ACHN (cell line): ENCODE data around the gene FAU.
"Not testable (repeated sequence)": the region's sequence is repeated elsewhere in the genome, so short reads cannot be mapped to it uniquely, and the experiment has no call there.

Experiments used
- DNase-seq: peaks from one replicate; pipeline ENCODE4 v3.0.0-alpha.2; 2015
- in situ Hi-C: cut with HindIII; loops from 2 replicates; pipeline ENCODE4 v1.10.0; 2017; ENCODE audit warnings: low sequenced_read_pairs, low pct_ligation_motif_present, low pct_unique_long_range_greater_than_20kb

Gene FAU

DNA sequence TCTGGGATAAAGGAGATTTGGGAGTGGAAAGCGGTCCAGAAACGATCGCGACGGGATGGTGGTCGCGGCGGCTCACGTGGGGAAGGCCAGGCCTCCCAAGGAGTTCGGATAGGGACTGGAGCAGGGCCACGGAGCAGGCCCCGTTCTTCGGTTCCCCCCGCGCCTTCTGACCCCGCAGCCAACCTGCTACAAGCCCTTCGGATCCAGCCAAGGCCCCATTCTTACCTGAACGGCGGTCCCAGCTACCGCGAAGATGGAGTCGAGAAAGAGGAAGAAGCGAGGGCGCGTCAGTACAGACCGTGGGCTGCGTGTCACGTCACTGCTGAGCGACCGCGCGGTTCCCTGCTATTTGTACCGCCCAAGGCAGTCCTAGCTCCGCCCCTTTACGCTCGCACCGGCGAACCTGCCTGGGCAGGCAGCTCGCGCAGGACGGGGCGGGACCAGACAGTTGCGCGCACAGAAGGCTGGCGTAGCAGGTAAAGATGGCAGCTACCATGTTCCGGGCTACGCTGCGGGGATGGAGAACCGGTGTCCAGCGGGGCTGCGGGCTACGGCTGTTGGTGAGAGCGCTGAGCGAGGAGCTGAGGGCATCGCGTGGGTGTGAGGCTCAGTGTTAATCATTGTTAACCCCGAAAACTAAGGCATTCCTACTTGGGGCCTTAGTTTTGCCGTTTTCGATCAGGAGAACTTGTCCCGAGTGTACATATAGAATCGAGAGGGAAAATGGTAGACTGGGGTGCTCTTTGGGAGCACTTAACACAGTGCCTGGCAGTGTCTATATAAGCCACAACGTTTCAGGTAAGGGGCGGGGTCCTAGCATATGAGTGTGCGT lies at the start of gene FAU, which contains the start of gene MRPL49:
TSS of gene FAU (minus strand) at position 270 of the 832 bp plus-strand sequence. CDS start 321 bp downstream, outside the sequence.
TSS of gene MRPL49 (plus strand) at position 457 of the 832 bp plus-strand sequence. CDS start at position 483, 26 bp downstream.
- peak; percentile 96 for DNase-seq
- in situ Hi-C loops: no loop called here

DNA sequence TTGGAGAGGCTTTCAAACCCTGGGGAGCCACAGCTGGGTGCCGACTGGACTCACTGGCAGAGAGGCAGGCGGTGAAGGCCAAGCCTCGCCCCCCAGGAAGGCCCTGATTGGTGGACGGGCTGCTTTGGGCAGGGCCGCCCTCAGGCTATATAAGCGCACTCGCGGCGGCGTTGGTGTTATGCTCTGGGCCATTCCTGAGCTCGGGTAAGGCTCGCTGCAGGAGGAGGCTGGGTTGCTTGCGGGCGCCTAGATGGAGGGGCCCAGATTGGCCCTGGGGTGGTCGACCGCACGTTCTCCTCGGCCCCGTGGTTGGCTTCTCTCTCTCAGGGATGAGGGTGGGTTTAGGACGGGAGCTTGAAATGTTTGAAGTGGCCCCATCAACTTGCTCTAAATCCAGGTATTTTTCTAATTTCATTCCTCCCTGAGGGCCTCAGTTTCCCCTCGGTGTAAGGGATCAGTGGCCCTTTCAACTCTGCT lies 48.2 kb upstream of the FAU start, which contains the start of gene SPDYC:
TSS of gene SPDYC (plus strand) at position 176 of the 477 bp plus-strand sequence. CDS start 1,125 bp downstream, outside the sequence.
- in situ Hi-C loops: no loop called here
- DNase-seq: no peak

DNA sequence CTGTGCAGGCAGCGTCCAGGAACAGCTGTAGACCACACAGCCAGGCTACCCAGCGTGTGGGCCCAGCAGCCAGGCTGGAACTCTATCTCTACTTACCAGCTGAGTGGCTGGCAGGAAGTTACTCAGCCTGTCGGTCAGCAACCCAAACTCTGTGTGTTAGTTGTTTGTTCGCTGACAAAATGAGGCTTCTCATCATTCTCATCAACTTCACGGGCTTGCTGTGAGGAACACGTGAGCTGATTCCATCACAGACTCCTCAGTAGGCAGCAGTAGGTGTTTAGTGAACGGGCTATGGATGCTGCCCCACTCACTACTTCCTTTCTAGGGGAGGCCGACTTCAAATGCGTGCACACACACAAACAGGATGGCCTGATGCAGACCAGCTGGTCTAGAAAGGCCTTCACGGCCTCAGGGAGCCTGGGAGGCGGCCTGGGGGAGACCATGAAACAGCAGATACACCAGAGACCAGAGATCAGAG lies 47.3 kb upstream of the FAU start:
- DNase-seq: no peak
- in situ Hi-C loops: no loop called here

DNA sequence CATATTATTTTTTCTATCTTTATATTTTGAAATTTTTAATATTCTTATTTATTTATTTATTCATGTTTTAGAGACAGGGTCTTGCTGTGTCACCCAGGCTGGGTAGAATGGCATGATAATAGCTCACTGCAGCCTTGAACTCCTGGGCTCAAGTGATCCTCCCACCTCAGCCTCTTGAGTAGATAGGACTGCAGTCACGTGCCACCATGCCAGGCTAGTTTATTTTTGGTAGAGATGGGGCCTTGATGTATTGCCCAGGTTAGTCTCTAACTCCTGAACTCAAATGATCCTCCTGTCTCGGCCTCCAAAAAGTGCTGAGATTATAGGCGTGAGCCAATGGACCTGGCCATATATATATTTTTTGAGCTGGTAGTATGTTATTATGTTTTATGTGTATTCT lies 45.7 kb upstream of the FAU start:
- no peak for DNase-seq
- in situ Hi-C loops: no loop called here

DNA sequence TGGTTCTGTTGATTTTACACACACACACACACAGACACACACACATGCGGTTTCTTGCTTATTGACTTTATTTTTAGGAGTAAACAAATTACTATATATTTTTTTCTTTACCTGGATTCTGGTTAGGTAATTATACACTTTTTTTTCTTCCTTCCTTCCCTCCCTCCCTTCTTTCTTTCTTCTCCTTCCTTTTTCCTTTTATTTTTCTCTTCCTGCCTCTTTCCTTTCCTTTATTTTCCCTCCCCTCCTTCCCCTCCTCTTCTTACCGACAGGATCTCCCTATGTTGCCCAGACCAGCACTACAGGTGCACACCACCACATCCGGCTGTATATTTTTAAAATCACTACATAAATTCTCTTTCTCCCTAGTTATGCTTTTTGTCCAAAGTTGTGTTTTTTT lies 45.0 kb upstream of the FAU start:
- no peak for DNase-seq
- in situ Hi-C loops: no loop called here

DNA sequence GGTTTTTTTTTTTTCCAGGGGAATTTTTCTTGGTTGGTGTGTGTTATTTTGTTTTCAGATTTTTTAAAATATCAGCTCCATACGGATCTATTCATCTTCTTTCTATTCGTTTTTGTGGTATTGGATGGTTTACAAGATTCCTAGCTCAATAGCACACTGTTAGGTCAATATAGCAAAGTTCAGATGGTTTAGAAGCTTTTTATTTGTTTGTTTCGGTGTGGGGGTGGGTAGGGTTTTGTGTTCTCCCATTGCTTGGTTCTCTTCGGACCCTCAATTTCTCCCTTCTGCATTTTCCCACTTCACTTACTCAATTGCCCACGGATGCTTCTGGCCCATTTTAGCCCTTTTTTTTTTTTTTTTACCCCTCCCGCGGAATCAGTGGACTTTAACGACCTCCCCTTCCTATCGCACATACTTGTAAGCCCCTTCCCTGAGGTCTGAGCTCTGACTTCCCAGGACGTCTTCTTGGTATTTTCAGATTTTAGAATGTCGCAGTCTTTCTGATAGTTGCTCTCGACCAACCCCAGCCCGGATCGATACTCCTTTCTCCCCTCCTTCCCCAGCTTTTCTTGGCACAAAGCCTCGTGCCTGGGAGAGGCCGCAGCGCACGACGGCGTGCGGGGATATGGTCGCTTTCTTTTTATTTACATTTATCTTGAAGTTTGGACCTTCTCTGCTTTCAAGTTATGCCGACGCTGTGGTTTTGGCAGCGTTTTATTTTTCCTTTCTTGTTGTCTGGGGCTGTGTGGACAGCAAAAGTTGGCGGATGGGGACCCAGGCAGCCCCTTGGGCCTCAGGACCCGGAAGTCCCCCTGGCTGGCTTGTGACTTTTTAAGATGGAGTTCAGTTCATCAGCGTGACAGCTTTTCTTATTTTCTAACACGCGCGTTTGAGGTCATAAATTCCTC lies 43.7 kb upstream of the FAU start:
- no peak for DNase-seq
- in situ Hi-C loops: no loop called here

DNA sequence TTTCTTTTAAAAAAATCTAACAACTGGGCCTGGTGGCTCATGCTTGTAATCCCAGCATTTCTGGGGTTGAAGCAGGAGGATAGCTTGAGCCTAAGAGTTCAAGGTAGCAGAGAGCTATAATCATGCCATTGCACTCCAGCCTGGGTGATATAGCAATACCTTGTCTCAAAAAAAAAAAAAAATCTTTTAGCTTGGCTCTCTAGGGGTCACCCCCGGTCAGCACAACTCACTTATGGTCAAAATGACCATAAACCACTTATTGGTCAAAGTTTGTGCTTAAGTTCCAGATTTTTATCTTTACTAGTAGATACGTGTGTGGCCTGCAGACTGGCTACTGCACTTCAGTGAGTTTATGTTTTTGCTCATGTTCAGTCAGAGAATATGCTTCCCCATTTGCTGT lies 41.8 kb upstream of the FAU start:
- in situ Hi-C loops: no loop called here
- no peak for DNase-seq

DNA sequence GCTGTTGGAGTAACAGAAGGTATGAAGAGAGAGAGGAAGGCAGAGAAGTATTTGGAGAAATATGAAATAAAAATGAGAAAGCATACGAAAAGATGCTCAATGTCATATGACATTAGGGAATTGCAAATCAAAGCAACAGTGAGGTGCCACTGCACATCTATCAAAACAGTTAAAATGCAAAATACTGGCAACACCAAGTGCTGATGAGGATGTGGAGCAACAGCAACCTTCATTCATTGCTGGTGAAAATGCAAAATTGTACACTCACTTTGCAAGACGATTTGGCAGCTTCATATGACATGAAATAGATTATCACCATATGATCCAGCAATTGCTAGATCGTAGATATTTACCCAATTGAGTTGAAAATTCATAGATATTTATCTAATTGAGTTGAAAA lies 38.7 kb upstream of the FAU start:
- no peak for DNase-seq
- in situ Hi-C loops: no loop called here

DNA sequence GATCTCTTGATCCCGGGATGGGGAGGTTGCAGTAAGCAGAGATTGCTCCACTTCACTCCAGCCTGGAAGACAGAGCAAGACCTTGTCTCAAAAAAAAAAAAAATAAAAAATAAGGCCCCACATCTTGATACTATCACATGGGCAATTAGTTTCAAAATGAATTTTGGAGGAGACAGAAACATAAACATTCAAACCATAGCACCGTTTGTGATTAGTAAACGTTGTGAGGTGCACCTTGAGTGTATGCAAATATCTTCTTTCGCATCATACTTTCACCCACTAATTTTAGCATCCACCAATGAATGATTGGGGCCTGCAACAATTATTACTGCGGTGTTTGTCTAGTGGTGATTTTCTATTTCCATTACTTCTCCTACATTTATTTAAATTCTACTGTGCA lies 37.1 kb upstream of the FAU start:
- no peak for DNase-seq
- in situ Hi-C loops: no loop called here

DNA sequence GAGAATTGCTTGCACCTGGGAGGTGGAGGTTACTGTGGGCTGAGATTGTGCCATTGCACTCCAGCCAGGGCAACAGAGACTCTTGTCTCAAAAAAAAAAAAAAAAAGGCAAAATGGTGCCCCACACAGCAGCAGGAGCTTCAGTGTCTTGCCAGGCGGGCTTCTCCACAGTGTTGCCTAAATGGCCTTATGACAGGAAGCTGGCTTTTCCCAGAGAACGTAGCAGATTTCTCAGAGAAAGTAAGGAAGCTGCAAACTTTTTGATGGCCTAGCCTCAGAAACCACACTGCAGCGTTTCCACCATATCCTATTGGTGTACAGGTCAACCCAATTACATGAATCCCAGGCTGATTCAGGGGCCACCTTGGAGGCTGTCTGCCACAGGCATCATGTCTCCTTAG lies 35.4 kb upstream of the FAU start:
- no peak for DNase-seq
- in situ Hi-C loops: no loop called here

DNA sequence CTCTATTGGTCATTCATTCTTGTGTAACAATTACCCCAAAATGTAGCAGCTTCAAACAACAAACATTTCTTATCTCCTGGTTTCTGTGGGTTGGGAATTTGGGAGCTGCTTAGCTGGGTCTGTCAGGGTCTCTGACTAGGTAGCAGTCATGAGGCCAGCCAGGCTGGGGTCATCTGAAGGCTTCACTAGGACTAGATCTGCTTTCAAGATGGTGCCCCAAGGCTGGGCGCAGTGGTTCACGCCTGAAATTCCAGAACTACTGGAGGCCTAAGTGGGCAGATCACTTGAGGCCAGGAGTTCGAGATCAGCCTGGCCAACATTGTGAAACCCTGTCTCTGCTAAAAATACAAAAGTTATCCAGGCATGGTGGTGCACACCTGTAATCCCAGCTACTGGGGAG lies 35.0 kb upstream of the FAU start:
- DNase-seq: no peak
- in situ Hi-C loops: no loop called here

DNA sequence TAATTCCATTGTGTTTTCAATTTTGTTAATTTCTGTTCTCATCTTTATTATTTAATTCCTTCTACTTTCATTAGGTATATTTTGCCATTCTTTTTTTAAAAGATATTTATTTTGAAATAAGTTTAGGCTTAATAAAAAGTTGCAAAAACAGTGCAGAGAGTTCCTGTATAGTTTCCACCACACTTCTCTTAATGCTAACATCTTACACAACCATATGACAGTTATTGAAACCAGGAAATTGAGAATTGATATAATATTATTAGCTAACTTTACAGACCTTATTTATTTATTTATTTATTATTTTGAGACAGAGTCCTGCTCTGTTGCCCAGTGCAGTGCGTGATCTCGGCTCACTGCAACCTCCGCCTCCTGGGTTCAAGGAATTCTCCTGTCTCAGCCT lies 34.3 kb upstream of the FAU start:
- in situ Hi-C loops: no loop called here
- no peak for DNase-seq

DNA sequence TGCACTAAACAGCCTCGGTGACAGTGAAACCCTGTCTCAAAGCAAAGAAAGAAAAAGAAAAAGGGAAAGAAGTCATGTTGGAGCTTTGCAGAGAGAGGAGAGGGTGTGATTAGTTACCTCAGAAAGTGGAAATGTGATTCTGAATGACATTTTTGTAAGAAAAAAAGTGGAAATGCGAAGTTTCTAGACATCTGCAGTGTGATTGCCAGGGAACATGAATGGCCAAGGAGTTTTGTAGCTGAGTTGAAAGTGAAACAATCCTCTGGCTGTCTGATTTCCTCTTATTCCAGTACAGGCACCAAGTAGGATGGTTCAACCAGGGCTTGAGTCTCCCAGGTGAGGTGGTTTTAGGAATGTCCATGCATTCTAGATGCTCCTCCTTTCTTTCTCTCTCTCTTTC lies 30.2 kb upstream of the FAU start:
- DNase-seq: no peak
- in situ Hi-C loops: no loop called here

DNA sequence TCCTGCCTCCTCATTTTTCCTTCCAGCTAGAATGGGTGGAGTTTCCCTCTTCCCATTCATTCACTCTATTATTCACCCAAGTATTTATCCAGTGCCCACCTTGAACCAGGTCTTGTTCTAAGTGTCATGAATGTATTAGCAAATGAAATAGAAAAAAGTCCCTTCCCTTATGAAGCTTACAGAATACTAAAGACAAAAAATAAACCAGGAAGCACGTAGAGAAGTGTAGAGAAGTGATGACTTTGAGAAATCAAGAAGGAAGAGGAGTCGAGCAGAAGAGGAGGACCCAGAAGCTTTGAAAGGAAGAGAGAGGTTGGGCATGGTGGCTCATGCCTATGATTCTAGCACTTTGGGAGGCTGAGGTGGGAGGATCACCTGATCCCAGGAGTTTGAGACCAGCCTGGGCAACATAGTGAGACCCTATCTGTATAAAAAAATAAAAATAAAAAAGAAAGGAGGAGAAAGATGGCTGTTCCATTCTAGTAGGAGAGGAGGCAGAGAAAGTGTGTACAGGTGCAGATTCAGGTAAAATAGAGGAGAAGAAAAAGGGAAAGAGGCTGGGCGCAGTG lies 29.5 kb upstream of the FAU start:
- in situ Hi-C loops: no loop called here
- no peak for DNase-seq

DNA sequence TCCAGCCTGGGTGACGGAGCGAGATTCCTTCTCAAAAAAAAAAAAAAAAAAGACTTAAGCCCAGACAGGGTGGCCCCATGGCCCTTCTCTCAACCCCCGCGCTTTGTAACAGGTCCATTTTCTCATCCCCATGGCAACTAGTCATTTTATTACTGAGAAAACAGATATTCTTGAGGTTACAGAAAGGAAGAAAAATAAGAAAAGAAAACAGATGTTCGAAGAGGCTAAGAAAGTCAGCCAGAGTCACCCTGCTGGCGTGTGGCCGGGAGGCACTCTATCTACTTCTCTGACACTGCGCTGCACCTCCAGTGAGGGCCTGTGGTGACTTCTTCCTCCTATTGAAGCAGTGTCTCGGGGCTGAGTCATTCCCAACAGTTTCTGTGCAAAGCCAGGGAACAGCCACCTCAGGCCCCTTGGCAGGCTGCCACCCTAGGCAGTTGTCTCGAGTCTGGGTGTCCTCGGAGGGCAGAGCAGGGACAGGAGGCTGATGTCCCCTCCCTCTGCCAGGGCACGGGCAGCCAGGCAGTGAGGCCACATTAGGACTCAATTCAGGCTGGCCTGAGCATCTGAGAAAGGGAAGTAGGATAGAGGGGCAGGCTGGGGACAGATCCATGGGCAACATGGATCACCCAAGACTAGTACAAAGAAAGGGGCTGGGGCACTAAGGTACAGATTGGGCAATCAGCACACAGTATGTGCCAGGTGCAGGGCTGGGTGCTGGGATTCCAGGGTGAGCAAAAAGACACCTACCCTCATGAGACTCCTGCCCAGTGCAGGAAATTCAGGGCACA lies 28.8 kb upstream of the FAU start:
- peak; percentile 78 for DNase-seq
- in situ Hi-C loops: no loop called here

DNA sequence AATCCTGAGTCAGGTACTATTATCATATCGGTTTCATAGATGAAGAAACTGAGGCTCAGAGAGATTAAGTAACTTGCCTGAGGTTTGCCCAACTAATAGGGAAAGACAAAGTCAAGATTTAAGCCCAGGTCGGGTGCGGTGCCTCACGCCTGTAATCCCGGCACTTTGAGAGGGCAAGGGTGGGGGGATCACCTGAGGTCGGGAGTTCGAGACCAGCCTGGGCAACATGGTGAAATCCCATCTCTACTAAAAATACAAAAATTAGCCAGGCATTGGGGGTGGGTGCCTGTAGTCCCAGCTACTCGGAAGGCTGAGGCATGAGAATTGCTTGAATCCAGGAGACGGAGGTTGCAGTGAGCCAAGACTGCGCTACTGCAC lies 28.2 kb upstream of the FAU start:
- DNase-seq, in situ Hi-C loops: not testable (repeated sequence)

DNA sequence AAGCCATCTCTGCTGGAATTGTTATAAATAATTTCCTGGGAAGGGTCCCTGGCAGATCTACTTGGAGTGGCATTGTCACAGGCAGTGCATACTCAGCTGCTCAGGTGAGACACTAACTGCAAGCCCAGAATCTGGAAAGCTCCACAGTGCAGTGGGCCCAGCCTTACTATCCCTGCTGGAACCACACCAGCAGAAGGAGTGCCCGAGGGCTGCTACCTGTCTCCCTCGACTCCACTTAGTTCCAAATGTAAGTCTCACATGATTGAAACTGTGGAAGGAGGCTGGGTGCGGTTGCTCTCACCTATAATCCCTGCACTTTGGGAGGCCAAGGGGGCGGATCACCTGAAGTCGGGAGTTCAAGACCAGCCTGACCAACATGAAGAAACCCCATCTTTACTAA lies 26.7 kb upstream of the FAU start:
- in situ Hi-C loops: no loop called here
- DNase-seq: no peak

DNA sequence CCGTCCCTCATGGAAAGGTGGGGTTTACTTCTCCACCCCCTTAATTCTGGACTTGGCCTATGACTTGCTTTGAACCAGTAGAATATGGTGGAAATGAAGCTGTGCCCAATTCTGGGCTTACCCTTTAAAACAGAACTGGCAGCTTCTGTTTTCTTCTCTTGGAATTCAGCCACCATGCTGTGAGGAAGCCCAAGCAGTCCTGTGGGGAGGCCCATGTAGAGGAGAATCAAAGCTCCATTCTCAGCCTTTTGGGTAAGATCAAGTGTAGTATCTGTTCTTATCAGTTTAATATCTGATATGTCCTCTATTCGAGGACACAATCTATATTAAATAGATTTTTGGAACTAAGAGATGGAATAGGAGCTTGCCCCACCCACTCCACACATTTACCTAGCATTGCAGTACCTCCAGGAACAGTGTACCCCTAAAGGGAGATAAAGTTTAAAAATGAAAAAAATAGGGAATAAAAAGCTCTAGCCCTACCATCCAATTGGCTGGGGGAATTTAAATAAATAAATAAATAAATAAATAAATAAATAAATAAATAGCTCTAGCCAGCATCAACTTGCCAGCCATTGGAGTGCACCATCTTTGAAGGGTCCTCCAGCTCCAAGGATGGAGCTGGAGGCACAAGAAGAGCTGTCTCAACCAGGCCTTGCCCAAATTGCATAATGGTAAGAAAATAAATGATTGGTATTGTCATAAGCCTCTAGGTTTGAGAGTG lies 25.6 kb upstream of the FAU start:
- DNase-seq: no peak
- in situ Hi-C loops: no loop called here
